DMS53 (cell line): ENCODE measurements around the gene CFAP57.
"Not testable (repeated sequence)": the region's sequence is repeated elsewhere in the genome, so short reads cannot be mapped to it uniquely, and the experiment has no call there.

Experiments used
- DNase-seq: peaks from one replicate; lab custom pipeline; 2025; lab: John Stamatoyannopoulos, UW

The CFAP57 gene

DNA sequence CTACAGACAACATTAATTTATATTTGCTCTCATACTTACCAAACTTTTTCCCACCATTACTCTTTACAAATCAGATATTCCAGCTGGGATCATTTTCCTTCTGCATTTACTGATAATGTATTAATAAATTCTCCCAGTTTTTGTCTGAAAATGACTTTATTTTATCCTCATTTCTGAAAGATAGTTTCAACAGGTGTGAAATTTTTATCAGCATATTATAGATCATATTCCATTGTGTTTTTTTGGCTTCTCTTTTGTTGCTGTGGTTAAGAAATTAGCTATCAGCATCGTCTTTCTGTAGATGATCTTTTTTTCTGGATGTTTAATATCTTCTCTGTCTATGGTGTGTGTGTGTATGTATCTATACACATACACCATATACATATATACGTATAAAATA is 2.7 kb downstream of the CFAP57 start:
- DNase-seq, result no peak

DNA sequence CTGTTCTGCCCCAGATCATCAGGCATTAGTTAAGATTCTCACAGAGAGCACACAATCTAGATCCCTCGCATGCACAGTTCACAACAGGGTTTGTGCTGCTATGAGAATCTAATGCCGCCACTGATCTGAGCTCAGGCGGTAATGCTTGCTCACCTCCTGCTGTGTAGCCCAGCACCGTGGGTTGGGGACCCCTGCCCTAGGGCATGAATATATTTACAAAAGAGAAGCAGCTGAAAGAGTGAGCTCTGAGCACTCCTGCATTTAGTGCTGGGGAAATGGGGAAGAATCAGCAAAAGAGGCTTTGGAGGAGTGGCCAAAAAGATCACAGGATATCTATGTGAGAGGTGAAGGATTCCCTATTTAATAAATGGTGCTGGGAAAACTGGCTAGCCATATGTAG is 5.6 kb downstream of the CFAP57 start:
- no peak for DNase-seq

DNA sequence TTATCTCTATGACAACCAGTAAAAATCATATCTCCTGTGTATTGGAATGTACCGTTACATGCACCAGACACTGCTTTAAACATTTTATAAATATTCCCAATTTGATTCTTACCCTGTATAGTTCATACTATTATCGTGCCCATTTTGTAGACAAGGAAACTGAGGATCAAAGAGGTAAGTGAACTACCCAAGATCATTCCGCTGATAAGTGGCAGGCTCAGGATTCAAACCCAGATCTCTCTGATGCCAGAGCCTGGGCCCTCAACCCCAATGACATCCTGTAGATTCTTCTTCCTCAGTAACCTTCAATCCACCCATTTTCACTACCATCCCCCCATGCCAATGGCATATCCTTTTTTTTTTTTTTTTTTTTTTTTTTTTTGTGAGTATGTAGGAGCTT is 12.3 kb downstream of the CFAP57 start:
- DNase-seq, result no peak

GRCh38 chr1:43184995-43185394 is 12.9 kb downstream of the CFAP57 start:
- no peak for DNase-seq

GRCh38 chr1:43188106-43188505 is 16.0 kb downstream of the CFAP57 start:
- DNase-seq, result no peak

- no peak for DNase-seq
Observed at GRCh38 chr1:43194509-43194908, 22.4 kb downstream of the CFAP57 start.

DNA sequence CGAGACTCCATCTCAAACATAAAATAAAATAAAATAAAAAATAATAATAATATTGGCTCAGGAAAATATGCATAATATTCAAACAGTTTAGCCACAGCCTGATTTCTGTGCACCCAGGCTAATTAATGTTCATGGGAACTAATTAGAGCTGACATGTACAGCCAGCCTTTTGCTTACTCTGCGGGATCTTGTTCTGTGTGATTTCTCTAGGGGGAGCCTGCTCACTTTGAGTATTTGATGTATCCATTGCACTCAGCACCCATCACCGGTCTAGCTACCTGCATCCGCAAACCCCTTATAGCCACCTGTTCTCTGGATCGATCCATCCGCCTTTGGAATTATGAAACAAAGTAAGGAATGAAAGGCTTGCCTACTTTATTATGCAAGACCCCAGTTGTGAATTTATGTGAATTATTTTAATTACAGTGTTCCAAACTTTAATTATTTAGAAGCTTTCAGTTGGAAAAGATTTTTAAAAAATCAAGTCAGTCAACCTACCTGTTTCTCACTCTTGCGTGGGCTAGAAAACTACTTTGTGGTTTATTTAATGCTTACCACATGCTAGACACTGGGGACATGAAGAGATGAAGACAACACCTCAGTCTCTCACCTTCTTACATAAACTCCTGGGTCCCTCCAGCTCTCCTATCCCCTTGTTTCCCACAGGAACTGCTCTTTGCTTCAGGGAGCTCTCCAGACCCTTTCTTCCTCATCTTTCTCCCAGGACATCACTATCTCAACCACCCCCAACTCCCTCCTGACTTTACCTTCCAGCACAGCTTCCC is 25.4 kb downstream of the CFAP57 start:
- no peak for DNase-seq

DNA sequence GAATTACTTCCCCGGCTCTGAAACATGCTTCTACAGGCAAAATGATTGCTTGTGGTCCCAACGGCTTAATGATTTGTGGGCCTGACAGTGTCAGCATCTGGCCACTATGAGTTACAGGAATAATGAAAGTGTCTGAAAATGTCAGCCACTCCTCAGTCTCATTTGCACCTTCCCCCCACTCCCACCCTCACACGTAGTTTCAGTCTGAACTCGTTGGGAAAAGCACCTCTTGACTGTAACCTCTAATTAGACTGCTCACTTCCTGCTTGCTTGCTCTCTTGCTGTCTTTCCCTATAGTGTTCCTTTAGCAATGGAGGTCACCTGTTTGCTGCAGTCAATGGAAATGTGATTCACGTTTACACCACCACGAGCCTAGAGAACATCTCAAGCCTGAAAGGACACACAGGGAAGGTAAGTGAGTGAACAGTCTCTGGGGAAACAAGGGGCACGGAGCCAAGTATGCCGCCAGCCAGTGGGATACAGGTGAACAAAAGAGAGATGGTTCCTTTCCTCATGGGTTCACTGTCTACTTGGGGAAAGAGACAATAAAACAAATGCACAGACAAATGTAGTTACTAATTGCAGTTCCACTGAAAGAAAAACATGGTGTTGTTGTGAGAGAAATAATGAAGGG is 27.1 kb downstream of the CFAP57 start:
- peak; percentile 41 for DNase-seq

DNA sequence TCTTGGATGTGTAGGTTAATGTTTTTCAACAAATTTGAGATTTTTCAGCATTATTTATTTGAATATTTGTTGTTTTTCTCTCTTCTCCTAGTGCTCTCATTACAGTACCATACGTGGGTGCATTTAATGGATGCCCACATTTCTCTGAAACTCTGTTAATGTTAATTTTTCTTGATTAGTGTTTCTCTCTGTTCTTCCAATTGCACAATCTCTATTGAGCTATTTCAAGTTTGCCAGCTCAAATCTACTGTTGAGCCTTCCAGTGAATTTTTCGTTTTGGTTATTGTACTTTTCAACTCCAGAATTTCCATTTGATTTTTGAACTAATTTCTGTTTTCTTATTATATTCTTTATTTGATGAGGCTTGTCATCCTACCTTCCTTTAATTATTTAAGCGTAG is 31.7 kb downstream of the CFAP57 start:
- no peak for DNase-seq

DNA sequence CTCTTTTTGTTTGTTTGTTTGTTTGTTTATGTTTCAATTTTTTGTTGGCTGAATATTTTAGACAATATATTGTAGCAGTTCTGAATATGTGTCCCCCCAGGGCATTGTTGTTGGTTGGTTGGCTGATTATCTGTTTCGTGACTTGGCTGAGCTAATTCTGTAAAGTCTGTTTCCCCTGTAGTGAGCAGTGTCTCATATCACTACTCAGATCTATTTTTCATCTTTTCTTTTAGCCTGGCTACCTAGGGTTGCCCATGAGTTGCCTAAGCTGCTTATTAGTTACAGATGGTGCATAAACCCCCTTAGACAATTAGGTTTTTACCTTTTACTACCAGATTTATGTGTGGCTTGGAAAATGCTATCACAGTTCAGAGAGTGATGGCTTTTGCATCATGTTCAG is 32.3 kb downstream of the CFAP57 start:
- no peak for DNase-seq

- no peak for DNase-seq
Observed at GRCh38 chr1:43205671-43206070, 33.5 kb downstream of the CFAP57 start.

DNA sequence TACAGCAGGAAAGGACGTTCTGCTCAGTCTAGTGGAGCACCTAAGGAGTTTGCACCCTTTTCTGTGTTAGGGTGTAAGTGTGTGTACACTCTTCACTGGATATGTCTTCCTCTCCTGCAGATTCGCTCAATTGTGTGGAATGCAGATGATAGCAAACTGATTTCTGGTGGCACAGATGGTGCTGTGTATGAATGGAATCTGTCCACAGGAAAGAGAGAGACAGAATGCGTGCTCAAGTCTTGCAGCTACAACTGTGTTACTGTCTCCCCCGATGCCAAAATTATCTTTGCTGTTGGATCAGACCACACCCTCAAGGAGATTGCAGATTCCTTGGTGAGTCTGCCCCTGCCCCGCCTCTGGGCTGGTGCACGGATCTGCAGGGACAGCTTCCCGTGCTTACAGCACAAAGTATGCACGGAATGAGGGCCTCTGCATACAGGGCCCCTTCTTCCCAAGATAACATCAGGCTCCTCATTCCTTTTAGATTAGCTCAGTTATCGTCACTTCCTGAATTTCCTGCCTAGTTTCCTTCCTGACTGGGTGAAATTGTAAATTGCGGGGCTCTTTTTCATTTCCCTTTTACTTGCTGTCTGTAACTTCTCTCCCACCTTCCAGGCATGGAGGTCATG is 34.6 kb downstream of the CFAP57 start:
- DNase-seq, result no peak

GRCh38 chr1:43207229-43207853 is 35.2 kb downstream of the CFAP57 start:
- peak; percentile 54 for DNase-seq

GRCh38 chr1:43208277-43208676 is 36.1 kb downstream of the CFAP57 start:
- not testable (repeated sequence) for DNase-seq

DNA sequence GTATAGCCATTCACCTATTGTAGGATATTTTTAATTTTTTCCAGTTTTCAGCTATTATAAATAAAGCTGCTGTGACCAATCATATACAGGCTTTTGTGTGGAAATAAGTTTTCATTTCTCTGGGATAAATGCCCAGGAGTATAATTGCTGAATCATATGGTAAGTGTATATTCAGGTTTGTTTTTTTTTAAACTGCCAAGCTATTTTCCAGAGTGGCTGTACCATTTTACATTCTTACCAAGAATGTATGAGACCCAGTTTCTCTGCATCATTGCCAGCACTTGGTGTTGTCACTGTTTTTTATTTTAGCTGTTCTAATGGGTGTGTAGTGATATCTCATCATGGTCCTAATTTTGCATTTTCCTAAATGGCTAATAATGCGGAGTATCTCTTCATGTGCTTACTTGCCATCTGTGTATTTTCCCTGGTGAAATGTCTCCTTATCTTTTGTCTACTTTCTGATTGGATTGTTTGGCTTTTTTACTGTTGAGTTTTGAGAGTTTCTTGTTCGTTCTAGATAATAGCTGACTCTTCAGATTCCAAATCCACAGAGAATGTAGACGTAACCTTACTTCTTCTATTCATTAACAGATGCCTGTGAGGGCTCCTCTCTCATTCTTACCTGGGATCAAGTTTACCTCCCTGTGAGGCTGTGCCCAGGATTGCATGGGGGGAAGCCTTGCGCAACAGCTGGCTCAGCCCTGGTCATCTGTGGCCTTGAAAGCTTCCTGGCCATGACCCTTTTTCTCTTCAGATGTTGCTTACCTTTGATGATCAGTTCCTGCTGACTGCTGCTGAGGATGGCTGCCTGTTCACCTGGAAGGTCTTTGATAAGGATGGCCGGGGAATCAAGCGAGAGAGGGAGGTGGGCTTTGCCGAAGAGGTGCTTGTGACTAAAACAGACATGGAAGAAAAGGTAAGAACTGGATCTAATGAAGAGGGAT is 42.6 kb downstream of the CFAP57 start:
- no peak for DNase-seq

GRCh38 chr1:43217747-43218146 is 45.6 kb downstream of the CFAP57 start:
- no peak for DNase-seq

- no peak for DNase-seq
Observed at GRCh38 chr1:43220905-43221778, 49.0 kb downstream of the CFAP57 start.

DNA sequence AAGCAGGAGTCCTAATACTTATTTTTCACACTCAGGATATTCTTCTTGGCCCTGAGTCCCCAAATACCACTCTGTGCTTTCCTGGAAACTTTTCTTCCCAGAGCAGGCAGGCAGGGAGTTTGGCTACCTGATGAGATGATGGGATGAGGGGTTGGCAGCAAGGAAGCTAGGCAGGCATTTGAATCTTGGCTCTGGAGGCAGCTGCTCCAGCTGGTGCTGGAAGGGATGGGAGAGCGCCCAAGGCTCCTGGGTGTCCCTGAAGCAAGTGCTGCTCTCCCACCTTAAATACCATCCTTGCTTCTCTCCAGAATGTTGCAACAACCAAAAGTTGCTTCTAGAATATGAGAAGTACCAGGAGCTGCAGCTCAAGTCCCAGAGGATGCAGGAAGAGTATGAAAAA is 49.7 kb downstream of the CFAP57 start:
- DNase-seq, result no peak

DNA sequence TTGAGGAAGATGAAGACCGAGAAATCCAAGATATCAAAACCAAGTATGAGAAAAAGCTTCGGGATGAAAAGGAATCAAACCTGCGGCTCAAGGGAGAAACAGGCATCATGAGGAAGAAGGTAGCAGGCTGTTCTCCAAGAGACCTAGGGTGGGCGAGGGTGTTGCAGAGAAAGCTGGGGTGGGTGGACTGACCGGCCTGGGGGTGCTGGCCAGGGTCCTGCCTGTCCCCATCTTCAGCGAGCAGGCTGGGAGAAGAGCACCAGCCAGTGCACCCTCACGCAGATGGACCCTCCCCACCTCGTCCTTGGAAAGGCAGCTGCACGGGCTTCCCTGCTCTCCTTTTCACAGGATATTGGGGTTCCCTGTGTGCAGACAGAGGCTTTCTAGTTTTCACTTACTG is 50.7 kb downstream of the CFAP57 start:
- no peak for DNase-seq

DNA sequence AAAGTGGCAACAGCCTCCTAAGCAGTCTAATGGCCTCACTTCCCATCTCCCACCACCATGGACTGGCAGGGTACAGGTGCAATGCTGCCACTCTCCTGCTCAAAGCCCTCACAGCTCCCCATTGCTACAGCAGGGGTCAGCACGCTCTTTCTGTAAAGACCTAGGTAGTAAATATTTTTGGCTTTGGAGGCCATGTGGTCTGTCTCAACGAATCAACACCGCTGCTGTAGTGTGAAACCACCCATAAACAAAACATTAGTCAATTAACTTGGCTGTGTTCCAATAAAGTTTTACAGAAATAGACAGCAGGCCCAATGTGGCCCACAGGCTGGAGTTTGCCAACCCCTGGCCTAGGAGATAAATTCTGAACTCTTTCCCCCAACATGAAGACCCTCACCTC is 53.0 kb downstream of the CFAP57 start:
- no peak for DNase-seq
